ENCODE data around the gene CCDC174.

The CCDC174 gene

DNA sequence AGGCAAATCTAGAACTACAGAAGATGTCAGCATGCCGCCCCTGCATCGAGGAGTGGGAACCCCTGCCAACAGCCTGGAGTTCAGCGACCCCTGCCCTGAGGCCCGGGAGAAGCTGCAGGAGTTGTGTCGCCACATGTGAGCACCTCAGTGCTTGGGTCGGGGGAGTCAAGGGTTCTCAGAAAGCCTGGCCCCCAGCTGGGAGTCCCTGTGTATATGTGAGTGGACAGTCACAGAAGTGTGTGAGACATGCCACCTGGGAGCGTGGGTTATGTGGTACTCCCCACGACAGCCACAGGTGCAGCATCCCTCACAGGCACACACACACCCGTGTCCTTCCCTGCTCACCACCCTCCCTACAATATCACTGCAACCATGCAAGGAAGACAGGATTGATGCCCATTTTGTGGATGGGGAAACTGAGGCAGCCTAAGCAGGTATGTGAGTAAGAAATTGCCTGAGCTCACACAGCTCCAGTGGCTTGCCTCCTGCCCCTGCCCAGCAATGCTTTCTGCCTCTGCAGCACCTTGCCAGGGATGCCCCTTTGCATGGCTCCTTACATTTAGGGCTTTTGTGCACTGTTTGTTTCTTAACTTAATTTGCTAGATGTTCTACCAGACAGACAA lies 51.7 kb downstream of the CCDC174 start:
- DNase-seq (ENCODE audit: low read depth), result no peak

DNA sequence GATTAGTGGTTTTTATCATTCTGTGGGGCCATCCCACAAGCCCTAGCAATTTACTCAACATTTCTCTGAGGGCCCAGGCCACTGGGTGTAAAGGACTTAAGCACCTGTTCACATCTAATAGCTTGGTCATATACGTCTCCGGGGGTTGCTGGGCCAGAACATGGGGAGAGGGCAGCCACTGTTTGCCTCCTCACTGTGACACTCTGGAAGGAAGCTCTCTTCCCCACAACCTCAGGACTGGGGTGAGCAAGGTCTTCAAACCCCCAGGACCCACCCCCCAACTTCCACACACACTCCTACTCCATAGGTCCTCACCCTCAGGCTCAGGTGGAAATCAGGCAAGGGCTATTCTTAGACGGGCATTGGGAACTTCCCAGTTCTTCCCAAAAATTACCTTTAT lies 52.2 kb downstream of the CCDC174 start:
- no peak for DNase-seq (ENCODE audit: low read depth)

DNA sequence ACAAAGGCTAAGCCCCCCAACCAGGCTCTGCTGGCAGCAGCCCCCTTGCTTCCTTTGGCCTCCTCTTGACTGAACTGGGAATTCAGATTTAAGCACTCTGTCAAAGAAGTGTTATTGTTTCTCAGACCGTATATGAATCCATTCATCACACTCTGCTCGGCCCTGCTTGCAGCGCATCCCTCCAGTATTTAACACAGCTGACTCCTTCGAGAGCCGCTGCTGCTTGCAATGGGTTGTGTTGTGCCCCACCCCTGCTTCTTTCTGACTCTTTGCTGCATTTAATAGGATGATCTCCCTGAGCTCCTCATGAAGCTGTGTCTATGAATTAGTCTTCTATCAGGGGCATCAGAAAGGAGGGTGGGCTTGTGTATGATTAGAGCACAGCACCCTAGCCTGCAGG lies 54.5 kb downstream of the CCDC174 start:
- no peak for DNase-seq (ENCODE audit: low read depth)

DNA sequence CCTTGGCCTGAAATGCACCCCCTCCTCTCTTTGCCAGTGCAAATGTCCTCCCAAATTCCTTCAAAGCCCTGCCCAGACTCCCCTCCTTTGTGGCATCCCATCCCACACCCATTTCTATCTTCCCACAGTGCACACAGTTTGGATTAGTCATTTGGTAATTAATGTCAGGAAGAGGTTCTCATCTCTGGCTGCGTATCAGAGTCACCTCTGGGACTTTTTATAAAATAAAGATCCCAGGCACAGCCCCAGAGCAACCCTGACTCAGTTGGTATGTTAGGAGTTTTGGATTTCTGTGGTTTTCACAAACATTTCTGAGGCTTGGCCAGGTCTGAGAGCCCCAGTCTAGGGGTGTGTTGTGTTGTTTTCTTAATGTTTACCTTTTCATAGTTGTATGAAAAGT lies 65.0 kb downstream of the CCDC174 start:
- DNase-seq (ENCODE audit: low read depth), result no peak

DNA sequence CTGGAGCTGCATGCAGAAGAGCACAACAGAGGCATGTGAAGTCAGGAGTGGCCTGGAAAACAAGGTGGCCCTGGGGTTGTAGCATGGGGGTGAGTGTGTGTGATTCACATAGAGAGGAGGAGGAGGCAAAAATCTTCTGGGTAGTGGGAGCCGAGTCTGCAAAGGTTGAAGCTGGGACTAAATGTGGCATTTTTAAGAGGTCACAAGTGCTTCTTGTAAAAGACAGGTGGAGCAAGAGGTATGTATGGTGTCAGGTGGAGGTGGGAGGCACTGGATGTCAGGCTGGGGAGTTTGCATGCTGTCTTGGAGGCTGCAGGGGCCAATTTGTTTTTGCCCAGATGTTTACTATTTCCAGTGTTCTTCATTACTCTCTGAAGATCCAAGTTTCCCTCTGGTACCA lies 65.7 kb downstream of the CCDC174 start:
- DNase-seq (ENCODE audit: low read depth), result no peak

DNA sequence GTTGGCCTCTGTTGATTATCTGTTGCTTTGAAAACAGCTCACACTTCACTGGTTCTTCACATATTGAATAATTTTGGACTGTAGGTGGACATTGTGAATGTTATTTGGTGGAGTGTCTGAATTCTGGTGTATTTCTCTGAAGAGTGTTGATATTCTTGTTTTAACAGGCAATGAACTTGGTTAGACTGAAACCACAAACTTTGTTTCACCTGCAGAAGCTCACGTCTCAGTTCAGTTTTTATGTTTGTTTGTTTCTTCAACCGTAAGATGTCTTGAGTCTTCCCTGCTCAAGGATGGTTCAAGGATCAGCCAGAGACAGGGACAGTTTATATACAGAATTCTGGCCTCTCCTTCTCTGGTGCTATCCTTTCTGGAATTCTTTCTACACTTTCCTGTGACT lies 67.0 kb downstream of the CCDC174 start:
- DNase-seq (ENCODE audit: low read depth), result no peak

DNA sequence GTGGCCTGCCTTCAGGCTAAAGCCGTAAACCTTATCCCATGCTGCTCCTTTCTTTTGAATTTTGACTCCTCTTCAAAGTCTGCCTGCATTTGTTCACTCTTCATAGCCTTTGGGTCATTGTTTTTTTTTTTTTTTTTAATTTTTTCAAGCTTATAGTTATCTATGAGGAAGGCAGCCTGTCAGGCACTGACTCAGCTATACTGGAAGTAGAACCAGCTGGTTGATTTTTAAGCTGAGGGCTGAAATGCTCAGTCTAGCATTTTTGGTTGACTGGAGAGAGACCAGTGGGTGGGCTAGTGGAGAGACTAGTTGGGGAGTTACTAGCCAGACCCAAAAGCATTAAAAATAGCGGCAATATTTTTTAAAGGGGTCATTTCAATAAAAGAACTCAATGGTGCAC lies 67.4 kb downstream of the CCDC174 start:
- DNase-seq (ENCODE audit: low read depth), result no peak

DNA sequence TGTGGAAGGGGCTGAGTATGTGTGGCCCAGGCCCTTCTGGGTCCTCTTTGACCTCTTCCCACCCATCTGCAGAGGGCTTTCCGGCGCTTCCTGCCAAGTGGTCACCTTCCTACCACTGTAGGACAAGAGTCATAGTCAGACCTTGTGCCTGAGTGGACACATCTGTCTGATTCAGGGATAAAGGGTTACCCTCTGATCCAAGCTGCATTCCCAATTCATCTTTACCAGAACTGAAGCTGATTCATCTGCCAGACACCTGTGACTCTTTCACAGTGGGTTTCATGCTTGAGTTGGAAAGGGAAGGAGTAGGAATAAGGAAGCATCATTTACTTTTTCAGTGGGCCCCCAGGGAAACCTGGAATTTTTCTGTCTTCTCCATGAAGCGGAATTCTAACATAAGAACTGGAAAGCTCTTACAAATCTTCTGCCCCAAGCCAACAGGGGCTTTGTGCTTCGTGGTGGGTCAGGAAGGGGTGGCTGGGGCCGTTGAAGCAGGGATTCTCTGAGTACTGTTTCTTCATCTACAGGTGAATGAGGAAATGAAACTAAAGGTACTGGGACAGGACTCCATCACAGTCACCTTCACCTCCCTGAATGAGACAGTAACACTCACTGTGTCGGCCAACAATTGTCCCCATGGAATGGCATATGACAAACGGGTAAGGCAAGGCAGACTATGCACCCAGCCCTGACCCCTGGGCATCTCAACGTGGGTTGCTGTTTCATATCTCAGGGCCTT lies 69.7 kb downstream of the CCDC174 start:
- no peak for DNase-seq (ENCODE audit: low read depth)

Data from CMK (cell line).